SHP77 (cell line): ENCODE data around the gene CACNA1A.
"Not testable (repeated sequence)": the region's sequence is repeated elsewhere in the genome, so short reads cannot be mapped to it uniquely, and the experiment has no call there.

Experiments used
- DNase-seq, 2 experiments: peaks; one replicate each; lab custom pipeline; 2025; lab: John Stamatoyannopoulos, UW

The CACNA1A gene

DNA sequence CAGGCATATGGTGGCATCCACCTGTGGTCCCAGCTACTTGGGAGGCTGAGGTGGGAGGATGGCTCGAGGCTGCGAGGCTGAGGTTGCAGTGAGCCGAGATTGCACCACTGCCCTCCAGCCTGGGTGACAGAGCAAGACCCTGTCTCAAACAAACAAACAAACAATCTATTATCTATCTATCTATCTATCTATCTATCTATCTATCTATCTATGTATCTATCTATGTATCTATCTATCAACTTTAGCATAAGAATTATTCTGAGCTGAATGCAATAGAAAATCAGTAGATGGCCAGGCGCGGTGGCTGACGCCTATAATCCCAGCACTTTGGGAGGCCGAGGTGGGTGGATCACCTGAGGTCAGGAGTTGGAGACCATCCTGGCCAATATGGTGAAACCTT is 304.2 kb downstream of the CACNA1A start:
- not testable (repeated sequence) for DNase-seq

DNA sequence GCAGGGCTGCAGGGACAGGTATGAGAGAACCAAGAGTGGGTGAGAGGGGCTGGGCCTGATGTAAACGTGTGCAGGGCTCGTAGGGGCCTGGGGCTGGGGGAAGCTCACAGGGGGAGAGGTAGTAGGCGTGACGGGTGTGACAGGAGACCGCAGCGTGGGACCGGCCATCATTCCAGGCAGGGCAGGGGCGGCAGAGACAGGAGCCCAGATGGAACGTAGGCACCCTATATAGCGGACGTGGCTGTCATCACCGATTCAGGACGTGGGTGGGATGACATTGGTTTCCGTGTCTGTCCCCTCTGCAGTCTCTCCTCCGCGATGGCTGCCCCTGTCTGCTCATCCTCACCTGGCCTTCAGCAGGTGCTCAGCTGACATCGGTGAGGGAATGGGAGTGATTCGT is 307.6 kb downstream of the CACNA1A start:
- DNase-seq: no peak

- DNase-seq: peak in 1 of 2 experiments; percentile 48
Observed at GRCh38 chr19:13195678-13196077, 310.6 kb downstream of the CACNA1A start.

DNA sequence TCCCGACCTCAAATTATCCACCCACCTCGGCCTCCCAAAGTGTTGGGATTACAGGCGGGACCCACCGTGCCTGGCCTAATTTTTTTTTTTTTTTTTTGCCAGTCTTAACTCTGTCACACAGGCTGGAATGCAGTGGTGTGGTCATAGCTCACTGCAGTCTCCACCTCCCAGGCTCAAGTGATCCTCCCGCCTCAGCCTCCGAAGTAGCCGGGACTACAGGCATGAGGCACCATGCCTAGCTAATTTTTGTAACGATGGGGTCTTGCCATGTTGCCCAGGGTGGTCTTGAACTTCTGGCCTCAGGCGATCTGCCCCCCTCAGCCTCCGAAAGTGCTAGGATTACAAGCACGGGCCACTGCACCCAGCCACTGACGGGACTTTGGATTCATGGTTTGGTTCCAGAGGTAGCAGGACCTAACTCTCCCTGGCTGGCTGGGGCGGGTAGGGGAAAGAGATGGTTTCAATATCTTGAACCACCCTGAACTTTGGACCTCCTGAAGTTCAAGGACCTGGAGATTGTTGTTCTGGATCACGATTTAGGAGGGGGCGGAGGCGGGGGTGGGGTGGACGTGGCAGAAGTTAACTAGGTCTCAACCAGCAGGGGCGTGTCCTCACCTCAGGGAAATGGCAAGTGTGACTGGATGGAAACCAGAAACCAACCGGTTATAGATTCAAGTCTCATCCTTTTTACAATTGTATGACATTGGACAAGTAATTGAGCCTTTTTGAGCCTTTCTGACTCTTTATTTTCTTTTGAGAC is 315.3 kb downstream of the CACNA1A start:
- DNase-seq: no peak

DNA sequence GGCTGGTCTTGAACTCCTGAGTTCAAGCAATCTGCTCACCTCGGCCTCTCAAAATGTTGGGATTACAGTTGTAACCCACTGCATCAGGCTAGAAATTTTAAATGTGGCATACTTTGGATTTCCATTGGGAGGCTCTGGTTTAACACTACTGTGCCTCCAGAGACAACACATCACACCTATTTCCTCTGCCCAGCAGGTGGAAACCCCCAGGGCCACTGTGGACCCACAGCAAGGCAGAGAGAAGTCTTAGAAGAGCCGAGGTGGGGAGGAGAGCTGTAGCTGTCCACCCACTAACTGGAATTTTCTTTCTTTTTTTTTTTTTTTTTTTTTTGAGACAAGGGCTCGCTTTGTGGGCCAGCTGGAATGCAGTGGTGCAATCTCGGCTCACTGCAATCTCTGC is 316.7 kb downstream of the CACNA1A start:
- DNase-seq: no peak

DNA sequence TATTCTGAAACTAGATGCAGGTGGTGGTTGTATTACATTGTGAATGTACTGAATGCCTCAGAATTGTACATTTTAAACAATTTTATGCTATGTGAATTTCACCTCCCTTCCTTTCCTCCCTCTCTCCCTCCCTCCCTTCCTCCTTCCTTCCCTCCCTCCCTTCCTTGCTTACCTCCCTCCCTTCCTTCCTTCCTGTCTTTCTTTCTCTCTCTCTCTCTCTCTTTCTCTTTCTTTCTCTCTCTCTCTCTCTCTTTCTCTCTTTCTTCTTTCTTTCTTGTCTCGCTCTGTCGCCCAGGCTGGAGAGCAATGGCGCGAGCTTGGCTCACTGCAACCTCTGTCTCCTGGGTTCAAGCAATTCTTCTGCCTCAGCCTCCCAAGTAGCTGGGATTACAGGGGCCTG is 318.9 kb downstream of the CACNA1A start:
- no peak for DNase-seq

GRCh38 chr19:13186688-13187087 is 319.6 kb downstream of the CACNA1A start:
- not testable (repeated sequence) for DNase-seq

GRCh38 chr19:13185763-13186657 is 320.3 kb downstream of the CACNA1A start:
- not testable (repeated sequence) for DNase-seq

DNA sequence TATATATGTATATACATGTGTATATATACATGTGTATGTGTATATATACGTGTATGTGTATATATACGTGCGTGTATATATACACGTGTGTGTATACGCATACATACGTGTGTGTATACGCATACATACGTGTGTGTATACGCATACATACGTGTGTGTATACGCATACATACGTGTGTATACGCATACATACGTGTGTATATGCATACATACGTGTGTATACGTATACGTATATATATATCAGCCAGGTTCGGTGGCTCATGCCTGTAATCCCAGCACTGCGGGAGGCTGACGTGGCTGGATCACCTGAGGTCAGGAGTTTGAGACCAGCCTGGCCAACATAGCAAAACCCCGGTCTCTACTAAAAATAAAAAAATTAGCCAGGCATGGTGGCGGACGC is 321.4 kb downstream of the CACNA1A start:
- not testable (repeated sequence) for DNase-seq

- peak in 1 of 2 experiments; percentile 17 for DNase-seq
Observed at GRCh38 chr19:13181747-13182388, 324.4 kb downstream of the CACNA1A start.

DNA sequence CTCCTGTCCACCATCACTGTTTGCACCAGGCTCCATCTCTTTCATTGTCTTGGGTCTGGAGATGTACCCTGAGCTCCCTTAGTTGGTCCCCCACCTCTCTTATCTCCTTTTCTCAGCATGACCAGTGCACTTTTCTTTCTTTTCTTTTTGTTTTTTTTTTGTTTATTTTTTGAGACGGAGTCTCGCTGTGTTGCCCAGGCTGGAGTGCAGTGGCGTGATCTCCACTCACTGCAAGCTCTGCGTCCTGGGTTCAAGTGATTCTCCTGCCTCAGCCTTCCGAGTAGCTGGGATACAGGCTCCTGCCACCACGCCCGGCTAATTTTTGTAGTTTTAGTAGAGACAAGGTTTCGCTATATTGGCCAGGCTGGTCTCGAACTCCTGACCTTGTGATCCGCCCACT is 328.0 kb downstream of the CACNA1A start:
- DNase-seq: not testable (repeated sequence)

DNA sequence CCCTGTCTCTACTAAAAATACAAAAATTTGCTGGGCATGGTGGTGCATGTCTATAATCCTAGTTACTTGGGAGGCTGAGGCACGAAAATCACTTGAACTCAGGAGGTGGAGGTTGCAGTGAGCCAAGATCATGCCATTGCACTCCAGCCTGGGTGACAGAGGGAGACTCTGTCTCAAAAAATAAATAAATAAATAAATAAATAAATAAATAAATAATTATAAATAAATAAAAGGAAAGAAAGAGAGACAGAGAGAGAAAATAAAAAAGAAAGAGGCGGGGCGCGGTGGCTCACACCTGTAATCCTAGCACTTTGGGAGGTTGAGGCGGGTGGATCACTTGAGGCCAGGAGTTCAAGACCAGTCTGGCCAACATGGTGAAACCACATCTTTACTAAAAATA is 328.7 kb downstream of the CACNA1A start:
- DNase-seq: not testable (repeated sequence)

DNA sequence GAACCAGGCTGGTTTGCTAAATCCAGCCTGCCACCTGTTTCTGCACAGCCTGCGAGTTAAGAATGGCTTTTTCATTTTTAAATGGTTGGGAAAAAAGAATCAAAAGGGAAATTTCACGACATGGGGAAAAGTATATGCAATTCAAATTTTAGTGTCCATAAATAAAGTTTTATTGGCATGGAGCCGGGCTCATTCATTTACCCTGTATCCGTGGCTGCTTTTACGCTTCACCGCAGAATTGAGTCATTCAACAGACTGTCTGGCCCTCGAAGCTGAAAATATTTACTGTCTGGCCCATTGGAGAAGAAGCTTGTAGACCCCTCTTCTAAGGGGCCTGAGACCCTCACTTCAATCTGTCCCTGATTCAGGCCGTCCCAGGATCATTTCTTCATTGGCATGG is 329.9 kb downstream of the CACNA1A start:
- DNase-seq: no peak

DNA sequence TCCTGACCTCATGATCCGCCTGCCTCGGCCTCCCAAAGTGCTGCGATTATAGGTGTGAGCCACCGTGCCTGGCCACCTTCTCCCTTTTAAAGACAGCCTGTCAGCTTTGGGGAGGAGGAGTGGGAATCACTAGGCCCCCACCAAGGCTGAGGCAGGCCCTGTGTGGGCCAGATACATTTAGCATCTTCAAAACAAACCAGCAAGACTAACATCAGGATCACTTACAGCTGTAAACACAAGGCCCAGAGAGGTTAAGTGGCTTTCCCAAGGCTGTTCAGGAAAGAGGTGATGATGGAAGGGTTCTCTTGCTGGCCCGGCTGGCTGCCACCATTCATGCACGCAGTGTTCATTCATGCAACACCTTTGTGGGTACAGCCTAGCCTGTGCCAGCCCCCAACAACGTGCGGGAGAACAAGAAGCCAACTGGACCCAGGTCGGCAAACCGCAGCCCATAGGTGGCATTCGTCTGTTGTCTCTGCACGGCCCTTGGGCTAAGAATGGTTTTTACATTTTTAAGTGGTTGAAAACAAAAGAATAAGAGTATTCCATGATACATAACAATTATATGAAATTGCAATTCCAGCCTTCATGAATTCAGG is 333.0 kb downstream of the CACNA1A start:
- no peak for DNase-seq

GRCh38 chr19:13172346-13173138 is 333.7 kb downstream of the CACNA1A start:
- peak; percentile 34 to 42 for DNase-seq

- no peak for DNase-seq
Observed at GRCh38 chr19:13171146-13171545, 335.1 kb downstream of the CACNA1A start.

GRCh38 chr19:13169769-13170168 is 336.5 kb downstream of the CACNA1A start:
- no peak for DNase-seq

- DNase-seq: not testable (repeated sequence)
Observed at GRCh38 chr19:13166151-13166550, 340.1 kb downstream of the CACNA1A start.

DNA sequence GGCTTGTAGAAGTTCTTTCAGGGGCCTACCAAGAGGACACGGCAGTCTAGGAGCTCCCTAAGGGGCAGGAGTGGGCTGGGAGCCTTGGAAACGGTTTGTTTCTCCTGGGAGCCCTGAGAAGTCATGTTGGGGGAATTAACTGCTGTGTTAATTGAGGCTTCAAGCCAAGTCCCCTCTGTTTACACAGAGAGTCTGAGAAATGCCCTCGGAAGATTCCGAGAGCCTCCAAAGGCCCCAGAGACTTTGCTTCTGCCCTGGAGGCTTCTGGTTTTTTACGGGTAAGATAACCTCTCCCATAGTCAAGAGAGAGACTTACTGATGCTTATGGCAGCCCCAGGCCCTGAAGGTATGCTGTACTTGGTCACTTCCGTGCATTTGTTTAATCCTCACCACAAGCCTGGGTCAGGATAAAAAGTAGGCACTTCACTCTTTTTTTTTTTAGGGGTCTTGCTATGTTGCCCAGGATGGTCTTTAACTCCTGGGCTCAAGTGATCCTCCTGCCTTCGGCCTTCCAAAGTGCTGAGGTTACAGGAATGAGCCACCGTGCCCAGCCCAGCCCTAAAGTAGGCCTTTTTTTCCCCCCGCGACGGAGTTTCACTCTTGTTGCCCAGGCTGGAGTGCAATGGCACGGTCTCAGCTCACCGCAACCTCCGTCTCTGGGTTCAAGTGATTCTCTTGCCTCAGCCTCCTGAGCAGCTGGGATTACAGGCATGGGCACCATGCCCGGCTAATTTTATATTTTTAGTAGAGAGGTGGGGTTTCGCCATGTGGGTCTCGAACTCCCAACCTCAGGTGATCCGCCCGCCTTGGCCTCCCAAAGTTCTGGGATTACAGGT is 340.9 kb downstream of the CACNA1A start:
- no peak for DNase-seq
